H9 (cell line): Measurements from ENCODE around the gene PTER. TPM values are rescaled to one million over a fixed set of nuclear protein-coding genes. Genes with fewer than 3 reads are reported as not detected.

Experiments used
- DNase-seq: peaks from one replicate; pipeline ENCODE4 v3.0.0-alpha.2; 2017
- H2AFZ ChIP-seq: one replicate; pipeline ENCODE4 v1.6.1; 2013; ENCODE audit warnings: mild to moderate bottlenecking, low read length, control low read depth, moderate library complexity
- H2AK5ac ChIP-seq: 2 replicates; pipeline ENCODE4 v1.6.1; 2013; ENCODE audit warnings: low read length, control low read depth, mixed read lengths; ENCODE audit not compliant: insufficient read length
- H2BK120ac ChIP-seq: one replicate; pipeline ENCODE4 v1.6.1; 2013; ENCODE audit warnings: low read depth, mild to moderate bottlenecking, low read length, control low read depth, inconsistent platforms; ENCODE audit not compliant: poor library complexity, severe bottlenecking
- H2BK12ac ChIP-seq: 2 replicates; pipeline ENCODE4 v1.6.1; 2013; ENCODE audit warnings: low read length, control low read depth, mixed read lengths, low read depth; ENCODE audit not compliant: insufficient read length
- H2BK15ac ChIP-seq: 2 replicates; pipeline ENCODE4 v1.6.1; 2013; ENCODE audit warnings: low read depth, low read length, control low read depth
- H2BK20ac ChIP-seq: one replicate; pipeline ENCODE4 v1.6.1; 2013; ENCODE audit warnings: low read depth, mild to moderate bottlenecking, low read length, control low read depth, inconsistent platforms; ENCODE audit not compliant: poor library complexity, severe bottlenecking
- H2BK5ac ChIP-seq: 2 replicates; pipeline ENCODE4 v1.6.1; 2013; ENCODE audit warnings: low read length, control low read depth, mixed read lengths; ENCODE audit not compliant: insufficient read length
- H3K14ac ChIP-seq: 2 replicates; pipeline ENCODE4 v1.6.1; 2013; ENCODE audit warnings: low read length, control low read depth; ENCODE audit not compliant: insufficient read depth
- H3K18ac ChIP-seq: 2 replicates; pipeline ENCODE4 v1.6.1; 2013; ENCODE audit warnings: low read depth, mild to moderate bottlenecking, mixed read lengths, low read length, control low read depth; ENCODE audit not compliant: insufficient read length
- H3K23ac ChIP-seq: 2 replicates; pipeline ENCODE4 v1.6.1; 2013; ENCODE audit warnings: low read length, control low read depth, mixed read lengths, low read depth; ENCODE audit not compliant: insufficient read length
- H3K23me2 ChIP-seq: 2 replicates; pipeline ENCODE4 v1.6.1; 2013; ENCODE audit warnings: low read depth, mild to moderate bottlenecking, mixed read lengths, low read length, control low read depth; ENCODE audit not compliant: insufficient read length, poor library complexity, severe bottlenecking
- H3K27ac ChIP-seq: 2 replicates; pipeline ENCODE4 v1.5.1; 2013; ENCODE audit warnings: low read length, control low read depth, mixed read lengths, low read depth; ENCODE audit not compliant: insufficient read length
- H3K27me3 ChIP-seq: 2 replicates; pipeline ENCODE4 v1.6.1; 2013; ENCODE audit warnings: low read length, control low read depth, inconsistent platforms; ENCODE audit not compliant: insufficient read depth
- H3K4ac ChIP-seq: 2 replicates; pipeline ENCODE4 v1.6.1; 2013; ENCODE audit warnings: low read depth, mild to moderate bottlenecking, control low read depth, inconsistent platforms, low read length, moderate library complexity
- H3K4me1 ChIP-seq: 2 replicates; pipeline ENCODE4 v1.6.1; 2013; ENCODE audit warnings: low read length, control low read depth, inconsistent platforms; ENCODE audit not compliant: insufficient read depth
- H3K4me2 ChIP-seq: 2 replicates; pipeline ENCODE4 v1.6.1; 2013; ENCODE audit warnings: low read length, control low read depth, mixed read lengths; ENCODE audit not compliant: insufficient read length, insufficient read depth
- H3K56ac ChIP-seq: 2 replicates; pipeline ENCODE4 v1.6.1; 2013; ENCODE audit warnings: low read depth, mild to moderate bottlenecking, mixed read lengths, low read length, control low read depth; ENCODE audit not compliant: insufficient read length
- H3K79me1 ChIP-seq: 2 replicates; pipeline ENCODE4 v1.6.1; 2013; ENCODE audit warnings: low read depth, mild to moderate bottlenecking, moderate library complexity, low read length, control low read depth, inconsistent platforms; ENCODE audit not compliant: insufficient read depth, poor library complexity, severe bottlenecking
- H3K79me2 ChIP-seq: 2 replicates; pipeline ENCODE4 v1.6.1; 2013; ENCODE audit warnings: low read length, control low read depth, inconsistent platforms; ENCODE audit not compliant: insufficient read depth
- H3K9ac ChIP-seq: 2 replicates; pipeline ENCODE4 v1.6.1; 2013; ENCODE audit warnings: low read length, control low read depth, mixed read lengths; ENCODE audit not compliant: insufficient read length; ENCODE audit errors: extremely low read depth
- H3K9me3 ChIP-seq: one replicate; pipeline ENCODE4 v1.6.1; 2013; ENCODE audit warnings: low read depth, low read length, inconsistent platforms; ENCODE audit not compliant: control insufficient read depth
- H3T11ph ChIP-seq: one replicate; pipeline ENCODE4 v1.6.1; 2013; ENCODE audit warnings: mild to moderate bottlenecking, low read length, control low read depth, inconsistent platforms
- H4K20me1 ChIP-seq: one replicate; pipeline ENCODE4 v1.6.1; 2013; ENCODE audit not compliant: control insufficient read depth, insufficient read length, insufficient read depth
- H4K5ac ChIP-seq: 2 replicates; pipeline ENCODE4 v1.6.1; 2013; ENCODE audit warnings: low read depth, mild to moderate bottlenecking, mixed read lengths, low read length, control low read depth; ENCODE audit not compliant: insufficient read length
- H4K8ac ChIP-seq: replicated peaks from 2 replicates; pipeline ENCODE4 v1.6.1; 2013; ENCODE audit warnings: low read length, control low read depth, mixed read lengths, low read depth; ENCODE audit not compliant: insufficient read length
- H4K91ac ChIP-seq: 2 replicates; pipeline ENCODE4 v1.6.1; 2013; ENCODE audit warnings: low read depth, mild to moderate bottlenecking, moderate library complexity, mixed read lengths, low read length, control low read depth; ENCODE audit not compliant: insufficient read length
- H3K27ac Mint-ChIP-seq, 3 experiments: 2 replicates in 2 of 3; 3 replicates in 1 of 3; pipeline ENCODE4 v1.8.0; 2020 to 2021; ENCODE audit warnings: mixed read lengths in 3 of 3, mild to moderate bottlenecking in 1 of 3, moderate library complexity in 1 of 3
- H3K27me3 Mint-ChIP-seq: 2 replicates; pipeline ENCODE4 v1.8.0; 2021; ENCODE audit warnings: low read depth, mild to moderate bottlenecking, moderate library complexity, mixed read lengths
- H3K36me3 Mint-ChIP-seq, 3 experiments: 2 replicates in 2 of 3; 3 replicates in 1 of 3; pipeline ENCODE4 v1.8.0; 2020 to 2021; ENCODE audit warnings: low read depth in 3 of 3, mixed read lengths in 3 of 3; ENCODE audit not compliant: insufficient read depth in 1 of 3
- H3K4me1 Mint-ChIP-seq, 2 experiments: 2 replicates each; pipeline ENCODE4 v1.8.0; 2020; ENCODE audit warnings: mixed read lengths in 2 of 2
- H3K4me3 Mint-ChIP-seq, 2 experiments: 2 replicates in 1 of 2; 3 replicates in 1 of 2; pipeline ENCODE4 v1.8.0; 2020 to 2021; ENCODE audit warnings: mild to moderate bottlenecking in 2 of 2, mixed read lengths in 2 of 2, moderate library complexity in 1 of 2
- H3K9me3 Mint-ChIP-seq, 2 experiments: 2 replicates in 1 of 2; 3 replicates in 1 of 2; pipeline ENCODE4 v1.8.0; 2020; ENCODE audit warnings: mild to moderate bottlenecking in 2 of 2, mixed read lengths in 2 of 2, moderate library complexity in 1 of 2
- CTCF ChIP-seq: fragments of 200-600 bp; sonication (generic); conservative IDR thresholded peaks from 3 replicates; pipeline ENCODE4 v1.8.0; 2021; ENCODE audit warnings: antibody characterized with exemption, mild to moderate bottlenecking
- WGBS: extraction: QIAGEN DNeasy Blood & Tissue Kit; methylation state at CpG from one replicate; pipeline ENCODE4 v1.1.7; 2013; ENCODE audit warnings: missing lambda C conversion rate, low lambda C conversion rate, mixed read lengths; ENCODE audit not compliant: insufficient read length; ENCODE audit errors: extremely low coverage; 5-methylcytosine and 5-hydroxymethylcytosine counted together
- total RNA-seq: library from RNA; stranded (reverse); gene quantifications from 2 replicates; pipeline ENCODE4 v1.2.1, GENCODE V29; 2021

PTER gene
- total RNA-seq, 1 experiment from 2014 or later: 10.1 TPM

- Histone ChIP-seq H3K23me2 (no peaks in the 10 kb centered on the region), H3T11ph (no peak overlapping the region), H3K4ac (no peak overlapping the region), H2BK15ac (no peak overlapping the region), H3K4me1 (no peaks in the 10 kb centered on the region), H3K14ac (no peak overlapping the region), H2AFZ (no peak overlapping the region), H2BK20ac (no peak overlapping the region), H2BK12ac (no peak overlapping the region), H3K4me2 (no peak overlapping the region), H3K9ac (no peak overlapping the region), H2AK5ac (no peak overlapping the region), H4K20me1 (no peaks in the 10 kb centered on the region), H4K5ac (no peak overlapping the region), H3K27ac (no peak overlapping the region), H3K18ac (no peak overlapping the region), H2BK5ac (no peak overlapping the region), H3K56ac (no peak overlapping the region), H4K91ac (no peak overlapping the region), H3K27me3 (no peaks in the 10 kb centered on the region), H3K79me2 (no peaks in the 10 kb centered on the region), H3K9me3 (no peaks in the 10 kb centered on the region), H2BK120ac (no peak overlapping the region), H3K23ac (no peak overlapping the region), H4K8ac (no peak overlapping the region), H3K79me1 (no peaks in the 10 kb centered on the region)
- TF ChIP-seq CTCF: no peak
- DNase-seq: no peak
- no peaks in the 10 kb centered on the region for H3K27me3 Mint-ChIP-seq
- no peak overlapping the region for H3K4me3 Mint-ChIP-seq
- H3K36me3 Mint-ChIP-seq: no peaks in the 10 kb centered on the region
- H3K4me1 Mint-ChIP-seq: peaks cover 0 to 14% of the 10 kb centered on the region in 2 experiments; a peak in 2 of 4 replicates
- WGBS: no CpG with 5 or more reads among the region's 2 CpGs
- no peak overlapping the region; a peak in 1 of 7 replicates for H3K27ac Mint-ChIP-seq
- no peaks in the 10 kb centered on the region for H3K9me3 Mint-ChIP-seq
These were observed 55.1 kb downstream of the PTER start for GRCh38 chr10:16491933-16492332.
